GM12892 (cell line): ENCODE measurements around the gene ZNF226.
"Not testable (repeated sequence)": the region's sequence is repeated elsewhere in the genome, so short reads cannot be mapped to it uniquely, and the experiment has no call there.

Experiments
- DNase-seq: peaks from one replicate; pipeline ENCODE4 v3.0.0; 2011; ENCODE audit not compliant: insufficient read length
- FAIRE-seq: peaks from 2 replicates; lab custom pipeline; 2011; peaks lifted over from hg19 to GRCh38; lab: Jason Lieb, UNC
- POLR2A ChIP-seq: IDR thresholded peaks from 2 replicates; pipeline ENCODE4 v1.6.1; 2011; ENCODE audit warnings: low read depth, low read length, control low read depth
- POLR2AphosphoS5 ChIP-seq: IDR thresholded peaks from 2 replicates; pipeline ENCODE4 v1.6.1; 2011; ENCODE audit warnings: low read depth, low read length, control low read depth
- TAF1 ChIP-seq: IDR thresholded peaks from 2 replicates; pipeline ENCODE4 v1.6.1; 2011; ENCODE audit warnings: low read depth, mild to moderate bottlenecking, control low read depth, low read length, borderline replicate concordance

The ZNF226 gene

DNA sequence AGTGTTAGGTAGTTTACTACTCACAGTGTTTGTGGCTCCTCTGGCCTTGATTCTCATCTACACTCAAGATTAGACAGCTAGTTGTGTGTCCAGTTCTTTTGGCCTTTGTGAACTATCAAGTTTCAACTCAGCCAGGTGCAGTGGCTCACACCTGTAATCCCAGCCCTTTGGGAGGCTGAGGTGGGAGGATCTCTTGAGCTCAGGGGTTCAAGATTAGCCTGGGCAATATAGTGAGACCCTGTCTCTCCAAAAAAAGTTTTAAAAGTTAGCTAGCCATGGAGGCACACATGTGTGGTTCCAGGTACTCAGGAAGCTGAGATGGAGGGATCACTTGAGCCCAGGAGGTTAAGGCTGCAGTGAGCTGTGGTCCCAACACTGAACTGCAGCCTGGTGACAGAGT lies 16.1 kb downstream of the ZNF226 start:
- no peak for FAIRE-seq
- no peak for TF ChIP-seq POLR2AphosphoS5
- no peak for TF ChIP-seq POLR2A
- TF ChIP-seq TAF1: no peak
- DNase-seq: no peak

DNA sequence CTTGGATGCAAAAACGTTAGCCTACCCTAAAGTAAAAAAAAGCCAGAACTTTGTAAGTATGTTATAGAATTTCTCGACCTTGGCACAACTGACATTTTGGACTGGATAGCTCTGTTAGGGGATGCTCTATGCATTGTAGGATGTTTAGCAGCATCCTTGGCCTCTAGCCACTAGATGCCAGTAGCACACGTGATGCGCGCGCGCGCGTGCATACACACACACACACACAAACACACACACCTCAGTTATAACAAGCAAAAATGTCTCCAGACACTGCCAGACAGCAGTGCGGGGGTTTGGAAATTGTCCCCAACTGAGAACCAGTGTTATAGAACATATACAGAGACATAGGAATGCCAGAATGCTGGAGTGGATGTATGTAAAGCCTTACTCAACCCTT lies 17.2 kb downstream of the ZNF226 start:
- TF ChIP-seq POLR2AphosphoS5 (no peak), POLR2A (no peak), TAF1 (no peak)
- no peak for DNase-seq
- FAIRE-seq: no peak

DNA sequence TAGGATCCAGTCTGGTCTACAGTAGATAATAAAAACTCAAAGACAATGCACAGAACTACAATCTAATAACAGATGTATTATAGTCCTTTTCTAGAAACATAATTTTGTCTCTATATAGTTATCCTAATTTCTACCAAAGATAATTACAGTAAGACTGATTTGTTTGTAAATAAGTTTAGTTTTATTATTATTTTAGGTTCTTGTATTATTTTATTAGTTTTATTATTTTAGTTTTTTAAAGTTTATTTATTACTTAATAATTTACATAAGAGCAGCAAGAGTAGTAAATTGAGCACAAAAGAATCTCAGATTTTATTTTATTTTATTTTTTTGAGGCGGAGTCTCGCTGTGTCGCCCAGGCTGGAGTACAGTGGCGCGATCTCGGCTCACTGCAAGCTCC lies 25.1 kb downstream of the ZNF226 start:
- TF ChIP-seq POLR2AphosphoS5 (no peak), TAF1 (no peak), POLR2A (no peak)
- FAIRE-seq (no peak), DNase-seq (no peak)

DNA sequence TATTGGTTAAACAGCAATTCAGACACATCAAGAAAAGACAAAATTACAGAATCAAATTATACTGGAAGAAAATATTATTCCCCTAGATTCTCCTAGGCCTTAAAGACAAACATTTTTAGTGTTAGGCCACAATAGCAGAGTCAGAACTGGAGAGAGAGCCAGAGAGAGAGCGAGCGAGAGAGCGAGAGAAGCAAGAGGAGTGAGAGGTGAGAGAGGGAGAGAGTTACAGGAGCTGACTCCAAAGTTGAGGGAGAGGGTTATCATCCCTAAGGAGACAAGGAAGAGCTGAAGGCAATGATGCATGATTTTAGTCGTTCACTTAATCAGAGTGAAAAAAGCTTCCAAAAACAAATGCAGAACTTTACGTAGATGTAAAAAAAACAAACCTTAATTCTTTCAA lies 27.2 kb downstream of the ZNF226 start:
- FAIRE-seq: no peak
- TF ChIP-seq POLR2A (no peak), POLR2AphosphoS5 (no peak), TAF1 (no peak)

DNA sequence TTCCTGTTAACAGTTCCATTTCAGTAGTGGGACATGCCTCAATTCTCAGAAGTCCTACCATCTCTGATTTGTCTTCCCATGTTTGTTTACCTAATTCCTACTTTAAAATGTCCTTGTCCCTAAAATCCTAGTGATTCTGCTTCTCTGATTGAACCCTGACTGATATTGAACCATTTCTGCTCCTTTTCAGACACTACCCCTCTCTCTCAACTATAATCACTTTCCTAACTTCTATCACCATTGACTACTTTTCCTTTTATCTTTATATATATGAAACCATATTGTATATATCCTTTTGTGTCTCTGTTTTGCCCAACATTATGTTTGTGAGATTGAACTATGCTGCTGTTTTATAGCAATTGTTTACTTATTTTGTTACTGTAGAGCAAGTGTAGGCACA lies 31.9 kb downstream of the ZNF226 start:
- FAIRE-seq: no peak

More for the DNA sequence above, 27.2 kb downstream of the ZNF226 start:
- DNase-seq: no peak

DNA sequence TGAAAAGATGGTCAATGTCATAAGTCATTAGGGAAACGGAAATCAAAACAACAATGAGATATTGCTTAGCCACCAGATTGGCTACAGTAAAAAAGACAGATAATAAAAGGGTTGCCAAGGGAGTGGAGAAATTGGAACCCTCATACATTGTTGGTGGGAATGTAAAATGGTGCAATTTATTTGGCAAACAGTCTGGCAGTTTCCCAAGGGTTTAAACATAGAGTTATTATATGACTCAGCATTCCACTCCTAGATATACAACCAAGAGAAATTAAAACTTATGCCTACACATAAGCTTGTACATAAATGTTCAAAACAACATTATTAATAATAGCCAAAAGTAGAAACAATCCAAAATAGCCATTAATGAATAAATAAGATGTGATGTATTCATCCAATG lies 37.6 kb downstream of the ZNF226 start:
- TF ChIP-seq POLR2A: no peak
- no peak for TF ChIP-seq TAF1
- no peak for TF ChIP-seq POLR2AphosphoS5
- DNase-seq (no peak), FAIRE-seq (no peak)

More for the DNA sequence above, 31.9 kb downstream of the ZNF226 start:
- no peak for DNase-seq
- no peak for TF ChIP-seq POLR2AphosphoS5
- TF ChIP-seq TAF1: no peak
- TF ChIP-seq POLR2A: no peak

DNA sequence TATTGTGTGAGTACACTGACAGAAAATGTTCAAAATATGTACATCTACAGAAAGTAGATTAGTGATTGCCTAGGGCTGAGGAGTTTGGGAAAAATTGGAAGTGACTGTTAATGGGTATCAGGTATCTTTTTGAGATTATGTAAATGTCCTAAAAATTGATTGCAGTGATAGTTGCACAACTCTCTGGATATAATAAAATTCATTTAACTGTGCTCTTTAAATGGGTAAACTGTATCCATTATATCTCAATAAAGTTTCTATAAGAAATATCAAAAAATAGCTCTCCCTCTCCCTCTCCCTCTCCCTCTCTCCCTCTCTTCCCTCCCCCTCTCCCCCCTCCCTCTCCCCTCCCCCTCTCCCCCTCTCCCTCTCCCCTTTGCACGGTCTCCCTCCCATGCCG lies 38.1 kb downstream of the ZNF226 start:
- TF ChIP-seq TAF1 (no peak), POLR2AphosphoS5 (no peak), POLR2A (no peak)
- FAIRE-seq (no peak), DNase-seq (no peak)

DNA sequence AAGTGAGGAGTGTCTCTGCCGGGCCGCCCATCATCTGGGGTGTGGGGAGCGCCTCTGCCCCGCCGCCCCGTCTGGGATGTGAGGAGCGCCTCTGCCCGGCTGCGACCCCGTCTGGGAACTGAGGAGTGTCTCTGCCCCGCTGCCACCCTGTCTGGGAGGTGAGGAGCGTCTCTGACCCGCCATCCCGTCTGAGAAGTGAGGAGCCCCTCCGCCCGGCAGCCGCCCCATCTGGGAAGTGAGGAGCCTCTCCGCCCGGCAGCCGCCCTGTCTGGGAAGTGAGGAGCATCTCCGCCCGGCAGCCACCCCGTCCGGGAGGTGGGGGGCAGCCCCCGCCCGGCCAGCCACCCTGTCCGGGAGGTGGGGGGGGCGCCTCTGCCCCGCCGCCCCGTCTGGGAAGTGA lies 39.0 kb downstream of the ZNF226 start:
- not testable (repeated sequence) for DNase-seq, FAIRE-seq

DNA sequence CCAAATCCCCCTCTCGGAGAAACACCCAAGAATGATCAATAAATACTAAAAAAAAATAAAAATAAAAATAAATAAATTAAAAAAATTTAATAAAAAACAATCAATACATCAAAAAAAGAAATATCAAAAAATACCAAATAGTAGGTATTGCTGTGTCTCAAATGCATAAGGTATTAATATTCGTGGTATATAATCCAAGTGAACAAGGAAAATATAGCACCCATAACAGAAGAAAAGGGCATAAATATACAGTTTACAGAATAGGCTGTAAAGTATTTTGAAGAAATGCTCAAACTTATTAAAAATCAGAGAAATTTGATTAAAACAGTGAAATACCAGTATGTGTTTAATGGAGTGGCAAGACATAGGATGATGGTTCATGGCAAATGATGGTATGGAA lies 39.9 kb downstream of the ZNF226 start:
- FAIRE-seq: no peak
- no peak for DNase-seq

DNA sequence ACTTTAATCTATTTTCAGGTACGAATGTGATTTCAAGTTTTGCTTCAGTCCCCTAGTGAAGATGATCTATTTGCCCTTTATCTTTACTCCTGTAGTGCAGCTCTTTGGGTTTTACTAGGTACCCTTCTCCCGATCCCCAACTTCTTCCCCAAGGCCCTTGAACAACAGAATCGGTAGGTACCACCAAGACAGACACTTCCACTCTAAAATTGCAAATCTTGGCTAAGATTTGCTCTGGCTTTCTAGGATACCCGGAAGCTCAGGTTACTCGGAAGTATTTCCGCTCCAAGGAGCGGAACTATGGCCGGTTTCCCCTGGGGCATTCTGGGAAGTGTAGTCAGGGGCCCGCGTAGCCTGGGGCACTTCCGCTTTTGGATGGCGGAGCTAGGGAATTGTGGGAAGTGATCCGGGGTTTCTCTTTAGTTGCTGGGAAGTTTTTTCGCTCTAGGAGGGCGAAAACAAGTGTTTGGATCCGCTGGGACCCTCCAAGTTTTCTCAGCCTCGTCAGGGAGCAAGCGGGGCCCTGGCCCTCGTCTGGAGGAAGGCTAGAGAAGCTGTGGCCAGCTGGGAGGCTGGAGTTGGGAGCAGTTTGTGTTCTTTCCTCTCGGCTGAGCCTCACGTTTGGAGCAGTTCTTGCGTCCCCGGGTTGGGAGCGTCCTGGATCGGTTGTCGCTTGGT lies 42.4 kb downstream of the ZNF226 start:
- peak; percentile 62; the same call in 1 of the 2 replicates for TF ChIP-seq POLR2A
- TF ChIP-seq TAF1: 0 out of 2 replicates have a peak, but pooled peaks have one; percentile 37
- no peak for TF ChIP-seq POLR2AphosphoS5
- FAIRE-seq (peak; percentile 96), DNase-seq (peak; percentile 55)

More for the DNA sequence above, 39.9 kb downstream of the ZNF226 start:
- no peak for TF ChIP-seq POLR2A

DNA sequence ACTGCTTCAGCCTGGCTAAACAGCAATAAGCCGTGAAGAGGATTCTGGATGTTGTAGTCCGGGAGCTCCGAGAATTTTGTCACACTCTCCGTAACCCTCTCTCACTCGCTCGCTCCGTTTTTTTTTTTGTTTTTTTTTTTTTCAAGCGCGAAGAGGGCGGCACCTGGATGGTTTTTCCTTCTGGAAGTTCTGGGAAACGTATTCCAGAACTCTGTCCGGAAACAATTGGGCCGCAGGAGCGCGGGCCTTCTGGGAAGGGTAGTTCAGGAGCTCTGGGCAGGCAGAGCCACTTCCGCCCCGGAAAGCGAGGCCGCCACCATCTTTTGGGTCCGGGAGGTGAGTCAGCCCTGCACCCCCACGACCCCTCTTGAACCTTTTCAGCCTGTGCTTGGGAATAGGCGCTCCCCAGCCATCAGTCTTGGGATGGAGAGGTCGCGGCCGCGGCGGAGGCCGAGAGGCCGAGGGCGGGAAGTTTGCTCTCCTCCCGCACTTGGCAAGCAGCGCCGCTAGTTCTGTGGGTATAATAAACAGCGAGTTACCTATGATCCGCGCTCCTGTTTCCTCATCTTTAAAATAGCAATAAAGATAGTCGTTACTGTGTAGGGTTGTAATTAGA lies 47.5 kb downstream of the ZNF226 start, which contains the start of gene ZNF227:
Gene ZNF227, plus strand, starts transcription at position 283 of the 616 bp plus-strand sequence. CDS start 5,261 bp downstream, outside the sequence.
- DNase-seq (peak; percentile 51), FAIRE-seq (peak; percentile 94)

DNA sequence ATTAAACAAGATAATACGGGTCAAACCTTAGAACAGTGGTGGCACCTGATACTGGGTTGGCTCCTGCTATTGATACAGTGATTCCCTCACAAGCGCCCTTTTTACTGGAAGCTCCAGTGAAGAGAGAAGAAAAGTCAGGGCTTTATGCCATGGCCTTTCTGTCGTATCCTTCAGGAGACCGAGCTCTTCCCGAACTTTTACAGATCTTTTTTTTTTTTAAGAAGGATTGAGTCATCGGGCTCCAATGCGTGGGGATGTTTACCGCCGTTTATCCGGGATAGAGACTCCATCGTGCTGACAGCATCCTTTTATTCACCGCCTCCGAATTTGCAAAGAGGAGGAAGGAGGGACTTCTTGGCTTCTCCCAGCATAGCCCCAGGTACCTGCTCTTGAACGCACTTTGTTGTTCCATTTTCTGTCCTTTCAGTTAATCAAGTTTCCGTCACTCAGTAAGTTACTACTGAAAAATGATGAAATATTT lies 48.0 kb downstream of the ZNF226 start:
- TF ChIP-seq POLR2AphosphoS5 (no peak), POLR2A (no peak), TAF1 (no peak)
- FAIRE-seq (peak; percentile 36), DNase-seq (no peak)

More for the DNA sequence above, 47.5 kb downstream of the ZNF226 start, which contains the start of gene ZNF227:
- TF ChIP-seq TAF1 (peak; percentile 70; the same call in 1 of the 2 replicates), POLR2A (peak; percentile 78), POLR2AphosphoS5 (peak; percentile 75; the same call in 1 of the 2 replicates)

DNA sequence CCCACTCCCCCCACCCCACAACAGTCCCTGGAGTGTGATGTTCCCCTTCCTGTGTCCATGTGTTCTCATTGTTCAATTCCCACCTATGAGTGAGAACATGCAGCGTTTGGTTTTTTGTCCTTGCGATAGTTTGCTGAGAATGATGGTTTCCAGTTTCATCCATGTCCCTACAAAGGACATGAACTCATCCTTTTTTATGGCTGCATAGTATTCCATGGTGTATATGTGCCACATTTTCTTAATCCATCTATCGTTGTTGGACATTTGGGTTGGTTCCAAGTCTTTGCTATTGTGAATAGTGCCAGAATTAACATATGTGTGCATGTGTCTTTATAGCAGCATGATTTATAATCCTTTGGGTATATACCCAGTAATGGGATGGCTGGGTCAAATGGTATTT lies 55.0 kb downstream of the ZNF226 start:
- DNase-seq, FAIRE-seq: not testable (repeated sequence)

DNA sequence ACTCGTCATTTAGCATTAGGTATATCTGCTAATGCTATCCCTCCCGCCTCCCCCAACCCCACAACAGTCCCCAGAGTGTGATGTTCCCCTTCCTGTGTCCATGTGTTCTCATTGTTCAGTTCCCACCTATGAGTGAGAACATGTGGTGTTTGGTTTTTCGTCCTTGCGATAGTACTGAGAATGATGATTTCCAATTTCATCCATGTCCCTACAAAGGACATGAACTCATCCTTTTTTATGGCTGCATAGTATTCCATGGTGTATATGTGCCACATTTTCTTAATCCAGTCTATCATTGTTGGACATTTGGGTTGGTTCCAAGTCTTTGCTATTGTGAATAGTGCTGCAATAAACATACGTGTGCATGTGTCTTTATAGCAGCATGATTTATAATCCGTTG lies 55.9 kb downstream of the ZNF226 start:
- not testable (repeated sequence) for DNase-seq, FAIRE-seq

DNA sequence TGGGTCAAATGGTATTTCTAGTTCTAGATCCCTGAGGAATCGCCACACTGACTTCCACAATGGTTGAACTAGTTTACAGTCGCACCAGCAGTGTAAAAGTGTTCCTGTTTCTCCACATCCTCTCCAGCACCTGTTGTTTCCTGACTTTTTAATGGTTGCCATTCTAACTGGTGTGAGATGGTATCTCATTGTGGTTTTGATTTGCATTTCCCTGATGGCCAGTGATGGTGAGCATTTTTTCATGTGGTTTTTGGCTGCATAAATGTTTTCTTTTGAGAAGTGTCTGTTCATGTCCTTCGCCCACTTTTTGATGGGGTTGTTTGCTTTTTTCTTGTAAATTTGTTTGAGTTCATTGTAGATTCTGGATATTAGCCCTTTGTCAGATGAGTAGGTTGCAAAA lies 56.4 kb downstream of the ZNF226 start:
- DNase-seq, FAIRE-seq: not testable (repeated sequence)
